GM20000 (cell line): ENCODE results near the gene LRRC25.

Source experiments
- DNase-seq: peaks from one replicate; pipeline ENCODE4 v3.0.0; 2012; ENCODE audit warnings: low spot score
- CTCF ChIP-seq: IDR thresholded peaks from 2 replicates; pipeline ENCODE4 v1.5.1; 2012; ENCODE audit warnings: mild to moderate bottlenecking, control low read depth; ENCODE audit errors: extremely low read depth, missing control alignments

LRRC25 gene

GRCh38 chr19:18348171-18348570 lies 49.3 kb downstream of the LRRC25 start:
- no peak for DNase-seq
- no peak for TF ChIP-seq CTCF

GRCh38 chr19:18346091-18346490 lies 51.3 kb downstream of the LRRC25 start:
- TF ChIP-seq CTCF = no peak
- DNase-seq = no peak

GRCh38 chr19:18345296-18345695 lies 52.1 kb downstream of the LRRC25 start:
- no peak for DNase-seq
- no peak for TF ChIP-seq CTCF

GRCh38 chr19:18344582-18344950 lies 52.9 kb downstream of the LRRC25 start:
- DNase-seq = no peak
- TF ChIP-seq CTCF = no peak

- no peak for TF ChIP-seq CTCF
- no peak for DNase-seq
These were observed 55.3 kb downstream of the LRRC25 start for GRCh38 chr19:18342090-18342632.
